ENCODE measurements around the gene REC8.

DNA sequence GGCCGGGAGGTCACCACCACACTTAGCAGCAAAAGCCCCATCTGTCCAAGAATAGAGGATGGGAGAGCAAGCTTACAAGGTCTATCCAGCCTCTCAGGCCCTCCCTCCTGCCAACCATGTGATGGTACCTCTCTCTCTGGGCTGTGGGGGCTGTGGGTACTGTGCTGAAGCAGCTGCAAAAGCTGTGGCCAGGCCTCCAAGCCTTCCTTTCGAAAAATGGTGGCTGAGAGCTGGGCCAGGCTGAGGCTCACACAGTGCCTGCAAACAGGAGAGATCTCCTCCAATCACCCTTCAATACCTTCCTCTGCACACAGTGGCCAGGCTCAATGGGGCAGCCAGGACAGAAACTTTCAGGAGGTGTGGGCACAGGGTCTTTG, 15.6 kb downstream of the REC8 start:
- TF ChIP-seq, protein P1, sequence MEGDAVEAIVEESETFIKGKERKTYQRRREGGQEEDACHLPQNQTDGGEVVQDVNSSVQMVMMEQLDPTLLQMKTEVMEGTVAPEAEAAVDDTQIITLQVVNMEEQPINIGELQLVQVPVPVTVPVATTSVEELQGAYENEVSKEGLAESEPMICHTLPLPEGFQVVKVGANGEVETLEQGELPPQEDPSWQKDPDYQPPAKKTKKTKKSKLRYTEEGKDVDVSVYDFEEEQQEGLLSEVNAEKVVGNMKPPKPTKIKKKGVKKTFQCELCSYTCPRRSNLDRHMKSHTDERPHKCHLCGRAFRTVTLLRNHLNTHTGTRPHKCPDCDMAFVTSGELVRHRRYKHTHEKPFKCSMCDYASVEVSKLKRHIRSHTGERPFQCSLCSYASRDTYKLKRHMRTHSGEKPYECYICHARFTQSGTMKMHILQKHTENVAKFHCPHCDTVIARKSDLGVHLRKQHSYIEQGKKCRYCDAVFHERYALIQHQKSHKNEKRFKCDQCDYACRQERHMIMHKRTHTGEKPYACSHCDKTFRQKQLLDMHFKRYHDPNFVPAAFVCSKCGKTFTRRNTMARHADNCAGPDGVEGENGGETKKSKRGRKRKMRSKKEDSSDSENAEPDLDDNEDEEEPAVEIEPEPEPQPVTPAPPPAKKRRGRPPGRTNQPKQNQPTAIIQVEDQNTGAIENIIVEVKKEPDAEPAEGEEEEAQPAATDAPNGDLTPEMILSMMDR (IDR thresholded peaks at IDR 0.05) = no peak
- TF ChIP-seq TCF7L2 (IDR thresholded peaks at IDR 0.05; ENCODE audit: low read depth, low read length) (no peak), POLR2AphosphoS5 (IDR thresholded peaks at IDR 0.05; ENCODE audit: low read depth, low read length) (no peak), SIN3A (IDR thresholded peaks at IDR 0.05; ENCODE audit: borderline replicate concordance, insufficient read depth, low read depth, low read length) (no peak)
- TF ChIP-seq, protein P2, sequence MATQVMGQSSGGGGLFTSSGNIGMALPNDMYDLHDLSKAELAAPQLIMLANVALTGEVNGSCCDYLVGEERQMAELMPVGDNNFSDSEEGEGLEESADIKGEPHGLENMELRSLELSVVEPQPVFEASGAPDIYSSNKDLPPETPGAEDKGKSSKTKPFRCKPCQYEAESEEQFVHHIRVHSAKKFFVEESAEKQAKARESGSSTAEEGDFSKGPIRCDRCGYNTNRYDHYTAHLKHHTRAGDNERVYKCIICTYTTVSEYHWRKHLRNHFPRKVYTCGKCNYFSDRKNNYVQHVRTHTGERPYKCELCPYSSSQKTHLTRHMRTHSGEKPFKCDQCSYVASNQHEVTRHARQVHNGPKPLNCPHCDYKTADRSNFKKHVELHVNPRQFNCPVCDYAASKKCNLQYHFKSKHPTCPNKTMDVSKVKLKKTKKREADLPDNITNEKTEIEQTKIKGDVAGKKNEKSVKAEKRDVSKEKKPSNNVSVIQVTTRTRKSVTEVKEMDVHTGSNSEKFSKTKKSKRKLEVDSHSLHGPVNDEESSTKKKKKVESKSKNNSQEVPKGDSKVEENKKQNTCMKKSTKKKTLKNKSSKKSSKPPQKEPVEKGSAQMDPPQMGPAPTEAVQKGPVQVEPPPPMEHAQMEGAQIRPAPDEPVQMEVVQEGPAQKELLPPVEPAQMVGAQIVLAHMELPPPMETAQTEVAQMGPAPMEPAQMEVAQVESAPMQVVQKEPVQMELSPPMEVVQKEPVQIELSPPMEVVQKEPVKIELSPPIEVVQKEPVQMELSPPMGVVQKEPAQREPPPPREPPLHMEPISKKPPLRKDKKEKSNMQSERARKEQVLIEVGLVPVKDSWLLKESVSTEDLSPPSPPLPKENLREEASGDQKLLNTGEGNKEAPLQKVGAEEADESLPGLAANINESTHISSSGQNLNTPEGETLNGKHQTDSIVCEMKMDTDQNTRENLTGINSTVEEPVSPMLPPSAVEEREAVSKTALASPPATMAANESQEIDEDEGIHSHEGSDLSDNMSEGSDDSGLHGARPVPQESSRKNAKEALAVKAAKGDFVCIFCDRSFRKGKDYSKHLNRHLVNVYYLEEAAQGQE (IDR thresholded peaks at IDR 0.05; ENCODE audit: insufficient read depth in 1 of 2, low read depth in 2 of 2, low read length in 1 of 2) = no peak
